Measurements from ENCODE around the gene RPL10A. TPM values are rescaled to one million over a fixed set of nuclear protein-coding genes. Genes with fewer than 3 reads are reported as not detected.

Gene RPL10A
- total and polyA plus RNA-seq, 2 of the 8 experiments (the other 6 are each of a cell fraction or from before 2014, with no cell fraction given): 1,893 to 2,948 TPM

DNA sequence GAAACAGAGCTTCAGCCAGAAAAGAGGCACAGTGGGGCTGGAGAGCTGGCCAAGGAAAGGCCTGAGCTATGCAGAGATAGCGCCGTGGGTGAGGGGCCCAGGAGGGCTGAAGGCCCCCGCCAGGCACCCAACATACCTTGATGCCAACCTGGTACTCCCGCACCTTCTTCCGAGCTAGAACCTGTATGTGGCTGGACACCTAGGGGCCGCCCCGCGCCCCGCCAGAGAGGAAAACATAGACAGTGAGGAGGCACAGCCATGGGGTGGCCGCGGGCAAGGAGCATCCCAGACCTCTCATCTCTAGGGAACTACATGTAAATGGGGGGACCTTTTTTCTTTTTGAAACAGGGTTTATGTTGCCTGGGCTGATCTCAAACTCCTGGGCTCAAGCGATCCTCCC is 12.0 kb downstream of the RPL10A start:
- H3K79me2 ChIP-seq (ENCODE audit: control insufficient read depth in 1 of 2, insufficient read depth in 2 of 2, low read length in 2 of 2): no peaks in the 10 kb centered on the region; a peak in 1 of 4 replicates
- no peak for DNase-seq (ENCODE audit: low read depth in 1 of 2, low spot score in 2 of 2)
- no peak overlapping the region for H3K4ac ChIP-seq (replicated peaks; ENCODE audit: insufficient read length, low read depth, low read length)
- H3K23me2 ChIP-seq (ENCODE audit: low read depth, low read length): no peaks in the 10 kb centered on the region
- H3K14ac ChIP-seq (ENCODE audit: insufficient read length): no peak overlapping the region
- no peak for FAIRE-seq
- POLR2A ChIA-PET (ENCODE audit: partially characterized antibody): interaction anchor here (30.9 to 37.6 kb wide), 2 partner anchors 3 to 13 kb away, joined by 1319 read pairs; partner anchors contain the start of genes RPL10A and TEAD3
- no peak overlapping the region for H2BK15ac ChIP-seq (ENCODE audit: low read length)
- H2BK20ac ChIP-seq (ENCODE audit: low read length): no peak overlapping the region
- no peak overlapping the region for H3K56ac ChIP-seq (replicated peaks; ENCODE audit: insufficient read length, low read depth, low read length)
- no peak overlapping the region for H2BK120ac ChIP-seq (replicated peaks; ENCODE audit: low read depth, low read length)
- no peak overlapping the region for H4K91ac ChIP-seq (replicated peaks; ENCODE audit: insufficient read length, low read length)
- no peak overlapping the region; the same call in 1 of the 2 replicates for H2BK5ac ChIP-seq (ENCODE audit: low read depth, low read length)
- peaks cover 0 to 5% of the 10 kb centered on the region in 2 experiments for H4K20me1 ChIP-seq (replicated peaks in 1 of 2; ENCODE audit: control insufficient read depth in 1 of 2, insufficient read depth in 2 of 2, low read length in 2 of 2)
- CTCF ChIA-PET (ENCODE audit: partially characterized antibody): interaction anchor here (0.6 to 4.7 kb wide), 10 partner anchors 9 to 186 kb away, joined by 3 to 28 read pairs (median 4); partner anchors contain the start of genes RPL10A and TEAD3
- H3K27me3 ChIP-seq (replicated peaks in 1 of 4; ENCODE audit: control insufficient read depth in 3 of 4, extremely low read depth in 1 of 4, insufficient read depth in 3 of 4, low read length in 3 of 4): no peaks in the 10 kb centered on the region; a peak in 1 of 7 replicates
- H3K4me1 ChIP-seq (replicated peaks in 1 of 4; ENCODE audit: control insufficient read depth in 3 of 4, insufficient read depth in 4 of 4, low read length in 3 of 4): peaks cover 5 to 10% (median 8%) of the 10 kb centered on the region in 4 experiments
- no peak overlapping the region for H2AFZ ChIP-seq (ENCODE audit: low read length)
- no peak overlapping the region for H3K9ac ChIP-seq (replicated peaks in 1 of 4; ENCODE audit: extremely low read depth in 1 of 4, low read depth in 3 of 4, low read length in 3 of 4)
- H4K8ac ChIP-seq (ENCODE audit: extremely low read depth, insufficient read depth, low read length): no peak overlapping the region
- H4K5ac ChIP-seq (ENCODE audit: insufficient read length, low read depth, low read length): no peak overlapping the region
- H3K18ac ChIP-seq (ENCODE audit: extremely low read depth, low read length): no peak overlapping the region
- no peaks in the 10 kb centered on the region for H3K9me3 ChIP-seq (ENCODE audit: insufficient read depth in 2 of 2, low read depth in 1 of 2, low read length in 1 of 2)
- no peak overlapping the region for H2AK5ac ChIP-seq (ENCODE audit: low read depth, low read length)
- H3K23ac ChIP-seq (ENCODE audit: insufficient read length): no peak overlapping the region
- WGBS, 2 experiments (ENCODE audit: extremely low coverage in 1 of 2, insufficient coverage in 1 of 2, insufficient read length in 1 of 2, insufficient replicate concordance in 2 of 2, low coverage in 1 of 2, low lambda C conversion rate in 2 of 2, missing lambda C conversion rate in 1 of 2): 97% methylated on average over 12 of the region's 12 CpGs; no CpG with 5 or more reads in 1 of the 2 experiments
- H3K36me3 ChIP-seq (ENCODE audit: control insufficient read depth in 2 of 4, insufficient read depth in 4 of 4, low read length in 3 of 4): peaks cover 0 to 23% (median 4%) of the 10 kb centered on the region in 4 experiments; a peak in 2 of 8 replicates
- no peak overlapping the region for H2BK12ac ChIP-seq (ENCODE audit: low read depth, low read length)
- H3K4me3 ChIP-seq (ENCODE audit: extremely low read depth in 1 of 4, insufficient read depth in 2 of 4, low read depth in 3 of 4, low read length in 4 of 4): no peak overlapping the region
- no peak overlapping the region for H3K4me2 ChIP-seq (ENCODE audit: insufficient read depth in 1 of 2, low read depth in 2 of 2, low read length in 2 of 2)
- no peak overlapping the region for H3K27ac ChIP-seq (ENCODE audit: low read depth, low read length)
- peaks cover 4% of the 10 kb centered on the region; the same call in 1 of the 2 replicates for H3K79me1 ChIP-seq (ENCODE audit: low read depth, low read length)

Measured in H1 (cell line).